ENCODE measurements around the gene EDA.

- TF ChIP-seq CTCF (IDR thresholded peaks at IDR 0.05) (no peak), POLR2A (IDR thresholded peaks at IDR 0.05) (no peak)
These were observed 427.8 kb downstream of the EDA start for GRCh38 chrX:70043685-70044084.

All from body of pancreas (tissue), 4 donors.